ENCODE results near the gene VCX3A.

- no peak for TF ChIP-seq CEBPB (IDR thresholded peaks at IDR 0.05; ENCODE audit: low read depth)
- no peak for TF ChIP-seq POLR2AphosphoS5 (IDR thresholded peaks at IDR 0.05; ENCODE audit: low read depth, low read length)
- TF ChIP-seq CTCF (IDR thresholded peaks at IDR 0.05 in 2 of 3, conservative IDR thresholded peaks at IDR 0.05 in 1 of 3; ENCODE audit: borderline replicate concordance in 1 of 3, insufficient read depth in 1 of 3, low read depth in 2 of 3, low read length in 2 of 3) = no peak
- no peak for TF ChIP-seq ZNF274 (IDR thresholded peaks at IDR 0.05; ENCODE audit: low read depth, low read length)
- TF ChIP-seq EZH2phosphoT487 (IDR thresholded peaks at IDR 0.05; ENCODE audit: borderline replicate concordance) = no peak
- TF ChIP-seq POLR2A (IDR thresholded peaks at IDR 0.05; ENCODE audit: borderline replicate concordance, extremely low read depth, insufficient read depth, insufficient read length) = no peak
- no peak for TF ChIP-seq RAD21 (IDR thresholded peaks at IDR 0.05; ENCODE audit: low read depth)
- no peak for TF ChIP-seq SIN3A (IDR thresholded peaks at IDR 0.05; ENCODE audit: low read depth)
- no peak for TF ChIP-seq SRF (IDR thresholded peaks at IDR 0.05; ENCODE audit: low read depth)
- no peak for TF ChIP-seq EZH2 (IDR thresholded peaks at IDR 0.05)
Measured at GRCh38 chrX:6498324-6498723, 36.6 kb downstream of the VCX3A start.
